Gastrocnemius medialis (tissue), 4 donors: Measurements from ENCODE around the gene LRRC41. TPM values are rescaled to one million over a fixed set of nuclear protein-coding genes. Genes with fewer than 3 reads are reported as not detected.

Experiments used
- ATAC-seq, 2 donors: fragments of 150-250 bp; one replicate each; pipeline ENCODE4 v1.9.1; 2016
- DNase-seq, 2 donors: peaks; one replicate each; pipeline ENCODE4 v3.0.0-alpha.2; 2019
- H3K27ac ChIP-seq, 4 donors: fragments of 200-600 bp; sonication (generic); 1 replicate in 1 of 4; 2 replicates in 3 of 4; pipeline ENCODE4 v1.5.1; 2016 to 2018; ENCODE audit warnings: mild to moderate bottlenecking in 2 of 4, moderate library complexity in 1 of 4
- H3K27me3 ChIP-seq, 3 donors: fragments of 200-600 bp; sonication (generic) in 2 of 3; 1 replicate in 1 of 3; 2 replicates in 2 of 3; pipeline versions ENCODE4 v1.5.1 to v1.6.0; 2016 to 2019; ENCODE audit warnings: mild to moderate bottlenecking in 1 of 3, moderate library complexity in 1 of 3
- H3K36me3 ChIP-seq, 2 donors: fragments of 200-600 bp; sonication (generic) in 1 of 2; one replicate each; pipeline ENCODE4 v1.5.1; 2017 to 2018
- H3K4me1 ChIP-seq, 2 donors: fragments of 200-600 bp; sonication (generic) in 1 of 2; one replicate each; pipeline ENCODE4 v1.5.1; 2016 to 2017; ENCODE audit warnings: mild to moderate bottlenecking in 2 of 2
- H3K4me3 ChIP-seq, 4 donors: fragments of 200-600 bp; sonication (generic) in 3 of 4; 1 replicate in 1 of 4; 2 replicates in 3 of 4; pipeline ENCODE4 v1.5.1; 2016 to 2019; ENCODE audit warnings: mild to moderate bottlenecking in 2 of 4
- H3K9me3 ChIP-seq, 3 donors: fragments of 200-600 bp; sonication (generic) in 2 of 3; 1 replicate in 1 of 3; 2 replicates in 2 of 3; pipeline ENCODE4 v1.5.1; 2016 to 2019
- CTCF ChIP-seq, 5 experiments: fragments of 450-650 bp in 3 of 5; fragments of 200-600 bp in 2 of 5; sonication (generic) in 2 of 5; IDR thresholded peaks in 4 of 5; conservative IDR thresholded peaks in 1 of 5; 1 replicate in 4 of 5; 2 replicates in 1 of 5; pipeline ENCODE4 v1.5.1; 2016 to 2019; ENCODE audit warnings: antibody characterized with exemption in 5 of 5, mild to moderate bottlenecking in 3 of 5, moderate library complexity in 3 of 5
- POLR2A ChIP-seq, 2 donors: fragments of 450-650 bp; IDR thresholded peaks; one replicate each; pipeline ENCODE4 v1.6.1; 2017; ENCODE audit warnings: antibody characterized with exemption in 2 of 2, mild to moderate bottlenecking in 2 of 2, moderate library complexity in 2 of 2
- in situ Hi-C, 4 donors: fragments of 200-750 bp; cut with MboI; loops; one replicate each; pipeline versions ENCODE4 v1.15.0 to v1.8.0; 2017; ENCODE audit warnings: low sequenced_read_pairs in 4 of 4
- intact Hi-C: fragments of 100-400 bp; cut with DNase I; formaldehyde crosslinking; loops from one replicate; pipeline ENCODE4 v1.15.1; 2023; ENCODE audit warnings: low total_unique reads
- total RNA-seq, 4 donors: library from RNA; depleted of rRNA; stranded (reverse); fragments of >200 nt; gene quantifications; one replicate each; pipeline versions ENCODE4 v1.1.0 to v1.2.3, GENCODE V29; 2016

Gene LRRC41
- total RNA-seq, 4 donors from 2014 or later: 76.3 to 99.2 (median 77.9) TPM

GRCh38 chr1:46295306-46295705 is 8.1 kb downstream of the LRRC41 start:
- no peak for TF ChIP-seq CTCF (IDR thresholded peaks at IDR 0.05 in 4 of 5, conservative IDR thresholded peaks at IDR 0.05 in 1 of 5)
- TF ChIP-seq POLR2A (IDR thresholded peaks at IDR 0.05): no peak
- Histone ChIP-seq H3K27me3 (no peaks in the 10 kb centered on the region), H3K4me3 (no peak overlapping the region), H3K4me1 (peaks cover 23 to 28% of the 10 kb centered on the region in 2 donors), H3K9me3 (no peaks in the 10 kb centered on the region), H3K36me3 (peaks cover 0 to 45% of the 10 kb centered on the region in 2 donors), H3K27ac (no peak overlapping the region)
- DNase-seq (no peak), ATAC-seq (no peak)
- intact Hi-C loops: no loop called here
- in situ Hi-C loops: no loop called here

- TF ChIP-seq POLR2A (IDR thresholded peaks at IDR 0.05): no peak
- TF ChIP-seq CTCF (IDR thresholded peaks at IDR 0.05 in 4 of 5, conservative IDR thresholded peaks at IDR 0.05 in 1 of 5): no peak
- ATAC-seq (no peak), DNase-seq (no peak)
- intact Hi-C loops (loop anchor here (5.0 kb wide), 1 partner anchor 52 kb away; the partner anchor contains the start of gene NSUN4), in situ Hi-C loops (no loop called here)
- Histone ChIP-seq H3K36me3 (peaks cover 0 to 31% of the 10 kb centered on the region in 2 donors), H3K27me3 (no peaks in the 10 kb centered on the region), H3K9me3 (no peaks in the 10 kb centered on the region), H3K4me3 (no peak overlapping the region), H3K4me1 (peaks cover 16 to 17% of the 10 kb centered on the region in 2 donors), H3K27ac (no peak overlapping the region)
These were observed 13.4 kb downstream of the LRRC41 start for GRCh38 chr1:46289976-46290375.

GRCh38 chr1:46289134-46289494 is 14.3 kb downstream of the LRRC41 start:
- H3K36me3 ChIP-seq: peaks cover 0 to 32% of the 10 kb centered on the region in 2 donors
- ATAC-seq (no peak), DNase-seq (no peak)
- H3K9me3 ChIP-seq: no peaks in the 10 kb centered on the region
- in situ Hi-C loops: no loop called here
- peaks cover 17 to 26% of the 10 kb centered on the region in 2 donors for H3K4me1 ChIP-seq
- TF ChIP-seq CTCF (IDR thresholded peaks at IDR 0.05 in 4 of 5, conservative IDR thresholded peaks at IDR 0.05 in 1 of 5) (no peak), POLR2A (IDR thresholded peaks at IDR 0.05) (no peak)
- intact Hi-C loops: loop anchor here (5.0 kb wide), 1 partner anchor 53 kb away; the partner anchor contains the start of gene NSUN4
- H3K27ac ChIP-seq: peak overlapping the region in 1 of 4 donors; percentile 3
- no peak overlapping the region for H3K4me3 ChIP-seq
- no peaks in the 10 kb centered on the region for H3K27me3 ChIP-seq

GRCh38 chr1:46288485-46289133 is 14.8 kb downstream of the LRRC41 start:
- TF ChIP-seq CTCF (IDR thresholded peaks at IDR 0.05 in 4 of 5, conservative IDR thresholded peaks at IDR 0.05 in 1 of 5): no peak
- TF ChIP-seq POLR2A (IDR thresholded peaks at IDR 0.05): no peak
- no peak for DNase-seq
- in situ Hi-C loops (no loop called here), intact Hi-C loops (loop anchor here (5.0 kb wide), 1 partner anchor 54 kb away; the partner anchor contains the start of gene NSUN4)
- peaks cover 0 to 29% of the 10 kb centered on the region in 2 donors for H3K36me3 ChIP-seq
- no peak overlapping the region for H3K4me3 ChIP-seq
- H3K27ac ChIP-seq: peak overlapping the region in 1 of 4 donors; percentile 3
- no peak for ATAC-seq
- H3K9me3 ChIP-seq: no peaks in the 10 kb centered on the region
- no peaks in the 10 kb centered on the region for H3K27me3 ChIP-seq
- H3K4me1 ChIP-seq: peaks cover 22 to 31% of the 10 kb centered on the region in 2 donors
